Right renal pelvis (tissue), 4 donors: ENCODE data around the gene SEMA6A. TPM values are rescaled to one million over a fixed set of nuclear protein-coding genes. Genes with fewer than 3 reads are reported as not detected.

Source experiments
- DNase-seq, 4 donors: peaks; one replicate each; pipeline ENCODE4 v3.0.0-alpha.2; 2013; ENCODE audit warnings: low read depth in 4 of 4, low spot score in 3 of 4, missing footprints in 1 of 4
- polyA plus RNA-seq, 4 donors: library from polyadenylated mRNA; unstranded; fragments of 120-200 nt; gene quantifications; one replicate each; pipeline ENCODE4 v1.2.1, GENCODE V29; 2013; ENCODE audit not compliant: insufficient read length in 4 of 4

SEMA6A gene
- polyA plus RNA-seq, 4 donors: 47.9 to 51.7 (median 50.6) TPM

GRCh38 chr5:116445311-116445710, 129.3 kb downstream of the SEMA6A start:
- no peak for DNase-seq

- DNase-seq: no peak
Measured at GRCh38 chr5:116444373-116445295, 130.0 kb downstream of the SEMA6A start.

DNA sequence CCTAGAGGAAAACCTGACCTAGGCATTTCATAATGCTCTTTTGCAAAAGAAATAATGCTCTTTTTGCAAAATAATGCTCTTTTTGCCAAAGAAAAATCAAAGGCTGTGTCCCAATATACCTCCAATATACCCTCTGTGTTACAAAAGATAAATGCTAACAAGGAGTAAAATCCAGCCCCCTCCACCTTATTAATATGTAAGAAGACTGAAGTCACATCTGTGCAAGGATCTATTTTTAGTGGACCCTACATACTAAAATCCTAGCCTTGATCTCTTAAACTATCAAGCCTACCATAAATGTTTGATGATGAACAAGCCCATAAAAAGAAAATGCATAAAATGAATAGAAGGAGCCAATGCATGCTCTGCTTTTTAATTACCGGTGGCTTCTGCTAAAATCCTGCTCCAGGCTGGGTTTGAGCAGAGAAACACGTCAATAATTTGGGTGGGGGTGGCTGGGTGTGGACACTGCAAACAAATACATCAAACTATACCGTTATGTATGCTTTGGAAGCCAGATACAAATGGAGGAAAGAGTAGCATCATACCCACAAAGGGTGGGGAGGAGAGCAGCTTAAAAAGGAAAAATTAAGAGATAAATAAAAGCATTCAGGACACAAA, 131.6 kb downstream of the SEMA6A start:
- no peak for DNase-seq

DNA sequence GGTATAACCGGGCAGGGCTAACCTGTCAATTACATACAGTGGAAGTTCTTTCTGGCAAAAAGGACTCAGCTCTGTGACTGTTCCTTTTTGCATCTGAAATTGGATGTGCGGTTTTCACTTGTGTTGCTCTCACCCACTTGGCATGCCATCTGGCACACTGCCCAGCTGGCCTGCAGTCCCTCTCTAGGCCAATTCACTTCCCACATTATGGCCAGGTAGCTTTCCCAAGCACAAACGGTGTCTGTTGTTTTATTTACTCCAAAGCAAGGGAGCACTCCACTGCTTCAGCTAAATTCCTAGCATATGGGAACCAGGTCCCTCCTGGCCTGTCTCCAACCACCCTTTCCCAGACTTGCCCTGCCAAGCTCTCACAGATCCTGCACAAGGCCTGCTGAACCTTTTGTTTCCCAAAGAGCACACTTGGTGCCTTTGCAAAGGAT, 132.5 kb downstream of the SEMA6A start:
- DNase-seq: no peak

DNA sequence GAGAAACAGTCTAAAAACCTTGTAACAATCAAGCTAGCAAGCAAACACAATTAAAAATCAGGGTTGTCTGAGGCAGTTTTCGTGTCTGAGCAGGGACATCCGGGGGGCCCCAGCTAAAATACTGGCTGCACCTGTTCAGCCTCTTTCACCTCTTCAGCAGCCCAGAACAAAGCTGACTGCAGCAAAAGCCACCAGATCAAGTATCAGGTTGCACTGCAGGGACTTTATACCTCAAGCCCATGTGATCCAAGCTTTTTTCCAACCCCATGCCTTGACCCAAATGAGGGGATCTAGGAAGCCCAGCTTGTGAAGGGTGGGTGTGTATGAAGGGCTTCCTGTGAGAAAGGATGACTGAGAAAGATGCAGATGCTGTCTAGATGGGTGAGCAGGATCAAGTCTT, 133.4 kb downstream of the SEMA6A start:
- DNase-seq: no peak

DNA sequence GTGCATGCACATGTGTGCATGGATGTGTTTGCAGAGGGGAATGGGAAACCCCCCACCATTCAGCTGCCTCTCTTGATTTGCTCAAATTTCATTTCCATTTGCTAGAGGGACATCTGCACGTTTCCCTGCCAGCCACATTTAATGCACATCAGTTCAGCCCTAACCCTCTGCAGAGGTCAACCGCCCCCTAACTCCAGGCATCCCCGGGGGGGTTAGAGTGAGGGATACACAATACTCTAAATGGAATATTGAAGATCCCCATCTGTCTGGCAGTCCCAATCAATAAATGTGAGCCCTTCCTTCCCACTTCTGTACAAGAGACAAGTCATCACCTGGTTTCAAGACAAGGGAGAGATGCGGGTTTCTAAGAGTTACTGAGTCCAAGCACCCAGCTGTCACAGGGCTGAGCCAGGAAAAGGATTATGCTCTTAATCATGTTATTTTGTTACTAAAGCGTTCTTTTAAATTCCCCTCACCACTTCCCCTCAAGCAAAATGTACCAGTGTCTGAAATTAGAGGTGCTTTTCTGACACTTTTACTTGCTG, 134.1 kb downstream of the SEMA6A start:
- DNase-seq: no peak

GRCh38 chr5:116439905-116440304, 134.7 kb downstream of the SEMA6A start:
- DNase-seq: no peak

GRCh38 chr5:116438979-116439554, 135.6 kb downstream of the SEMA6A start:
- DNase-seq: no peak

DNA sequence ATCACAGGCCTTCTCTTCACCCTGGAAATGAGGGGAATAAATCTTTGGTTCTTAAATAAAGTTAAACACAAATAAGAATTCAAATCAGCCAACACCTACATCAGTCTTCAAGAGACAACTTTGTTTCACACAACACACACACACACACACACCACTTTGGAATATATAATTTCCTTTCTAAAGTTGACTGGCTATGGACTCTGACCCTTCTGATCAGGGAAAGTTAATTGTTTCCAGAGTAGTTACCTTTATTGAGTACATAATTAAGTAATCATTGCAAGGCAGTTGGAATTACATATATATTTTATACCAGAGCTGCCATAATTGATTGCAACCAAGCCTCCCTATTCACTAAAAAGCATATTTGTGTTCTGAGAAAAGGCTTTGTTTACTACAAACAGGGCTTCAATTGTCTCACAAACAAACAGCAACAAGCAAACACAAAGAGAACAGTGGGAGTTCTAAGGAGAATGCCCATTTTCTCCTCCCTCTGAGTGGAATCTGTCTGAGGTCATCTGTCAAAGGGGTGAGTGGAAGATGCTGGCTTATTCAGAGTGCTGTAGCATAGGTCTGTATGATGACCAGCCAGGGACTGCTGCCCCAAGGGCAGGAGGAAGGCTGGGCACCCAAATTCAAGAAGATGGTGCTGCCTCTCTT, 136.6 kb downstream of the SEMA6A start:
- DNase-seq: no peak

- DNase-seq: no peak
Measured at GRCh38 chr5:116437351-116437705, 137.3 kb downstream of the SEMA6A start.

DNA sequence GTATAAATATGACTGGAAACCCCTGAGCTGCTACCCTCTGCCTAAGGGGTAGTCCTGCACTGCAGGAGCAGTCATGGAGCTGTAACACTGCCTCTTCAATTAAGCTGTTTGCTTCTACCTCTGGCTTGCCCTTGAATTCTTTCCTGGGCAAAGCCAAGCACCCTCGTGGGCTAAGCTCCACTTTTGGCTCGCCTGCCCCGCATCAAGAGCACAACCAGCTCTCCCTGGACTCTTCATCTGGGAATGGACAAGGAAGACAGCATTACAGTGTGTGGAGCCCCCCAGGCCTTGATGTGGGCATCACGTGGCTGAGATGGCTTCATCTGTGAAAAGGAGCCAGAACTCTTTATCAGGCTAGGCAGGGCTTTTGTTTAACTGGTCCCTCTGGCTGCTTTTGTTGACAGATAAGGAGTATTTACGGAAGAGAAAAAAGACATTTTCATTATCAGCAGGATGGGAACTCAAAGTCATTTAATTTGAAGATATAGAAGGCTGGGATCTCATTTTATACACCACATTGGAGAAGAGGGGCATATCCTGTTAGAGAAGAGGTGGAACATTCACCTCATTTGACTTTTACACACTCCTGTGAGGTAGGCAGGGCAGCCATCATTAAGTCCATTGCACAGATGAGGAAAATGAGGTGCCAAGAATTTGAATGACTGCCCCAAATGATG, 137.8 kb downstream of the SEMA6A start:
- no peak for DNase-seq

GRCh38 chr5:116428966-116429365, 145.7 kb downstream of the SEMA6A start:
- DNase-seq: no peak

DNA sequence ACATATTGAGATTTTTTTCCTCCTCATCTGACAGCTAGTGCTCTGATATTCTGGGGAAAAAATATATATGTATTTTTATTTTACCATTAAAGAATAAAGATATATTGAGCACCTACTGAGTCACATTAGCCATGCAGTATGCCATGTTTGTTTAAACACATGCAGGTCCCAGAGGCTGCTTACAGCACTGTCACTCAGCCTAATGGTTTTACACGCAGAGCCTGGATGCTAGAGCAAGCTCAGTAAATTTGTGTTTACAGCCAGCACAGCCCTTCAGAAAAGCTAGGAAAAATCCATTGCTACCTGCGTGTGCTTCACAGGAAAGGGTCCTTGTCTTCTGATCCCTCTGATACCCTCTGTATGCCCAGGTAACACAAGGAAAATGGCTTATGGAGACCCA, 146.2 kb downstream of the SEMA6A start:
- DNase-seq: no peak

DNA sequence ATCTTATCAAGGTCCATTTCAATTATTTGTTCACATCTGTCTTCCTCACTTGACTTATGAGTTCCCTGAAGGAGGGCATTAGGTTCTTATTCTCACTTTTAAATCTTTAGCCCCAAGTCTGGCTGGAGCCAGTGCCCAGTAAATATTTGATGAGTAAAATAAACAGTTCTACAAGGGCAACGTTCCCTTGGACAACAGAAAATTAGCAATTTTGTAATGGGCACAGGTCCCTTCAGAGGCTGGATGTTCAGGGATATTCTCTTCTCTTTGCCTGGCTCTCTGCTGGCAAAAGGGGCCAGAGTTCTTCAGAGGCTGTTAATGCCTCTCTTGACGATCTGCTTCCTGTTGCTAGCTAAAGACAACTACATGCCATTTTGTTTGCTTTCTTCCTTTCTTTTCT, 149.7 kb downstream of the SEMA6A start:
- DNase-seq: no peak

DNA sequence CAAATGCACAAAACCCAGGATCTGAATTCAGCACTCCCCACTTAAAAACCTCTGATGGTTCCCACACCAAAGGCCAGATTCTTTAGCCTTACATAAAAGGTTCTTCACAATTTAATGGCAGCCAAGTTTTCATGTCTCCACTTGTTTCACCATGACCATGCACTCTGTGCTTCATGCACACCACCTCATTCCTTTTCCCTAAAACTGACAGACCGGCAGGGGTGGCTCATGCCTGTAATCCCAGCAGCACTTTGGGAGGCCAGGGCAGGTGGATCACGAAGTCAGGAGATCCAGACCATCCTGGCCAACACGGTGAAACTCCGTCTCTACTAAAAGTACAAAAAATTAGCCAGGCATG, 150.4 kb downstream of the SEMA6A start:
- DNase-seq: no peak

- DNase-seq: no peak
Measured at GRCh38 chr5:116423587-116424257, 150.9 kb downstream of the SEMA6A start.

- DNase-seq: peak in 2 of 4 donors; percentile 50 to 61
Measured at GRCh38 chr5:116423141-116423540, 151.5 kb downstream of the SEMA6A start.

DNA sequence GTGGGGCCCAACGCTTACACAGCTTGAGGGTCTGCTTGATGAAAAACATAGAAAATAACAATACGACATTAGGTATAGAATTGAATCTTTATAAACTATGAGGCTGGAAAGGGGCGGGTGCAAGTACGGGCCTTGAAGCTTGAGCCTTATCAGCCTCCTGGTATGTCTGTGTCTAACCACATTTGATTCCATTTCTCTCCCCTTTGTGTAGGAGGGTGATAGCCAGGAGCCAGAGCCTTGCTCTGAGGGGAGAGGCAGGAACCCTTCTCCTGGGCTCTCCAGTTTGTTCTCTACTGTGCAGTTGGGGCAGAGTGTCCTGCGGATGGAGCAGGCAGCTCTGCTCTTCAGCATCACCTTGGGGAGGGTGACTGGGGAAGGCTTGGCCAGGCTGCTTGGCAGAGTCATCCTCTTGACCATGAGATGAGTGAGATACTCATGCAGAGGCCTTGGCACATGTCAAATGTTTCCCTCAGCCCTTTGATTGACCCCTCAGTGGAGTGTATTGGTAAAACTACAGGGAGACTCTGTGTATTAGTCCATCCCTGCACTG, 153.5 kb downstream of the SEMA6A start:
- no peak for DNase-seq

DNA sequence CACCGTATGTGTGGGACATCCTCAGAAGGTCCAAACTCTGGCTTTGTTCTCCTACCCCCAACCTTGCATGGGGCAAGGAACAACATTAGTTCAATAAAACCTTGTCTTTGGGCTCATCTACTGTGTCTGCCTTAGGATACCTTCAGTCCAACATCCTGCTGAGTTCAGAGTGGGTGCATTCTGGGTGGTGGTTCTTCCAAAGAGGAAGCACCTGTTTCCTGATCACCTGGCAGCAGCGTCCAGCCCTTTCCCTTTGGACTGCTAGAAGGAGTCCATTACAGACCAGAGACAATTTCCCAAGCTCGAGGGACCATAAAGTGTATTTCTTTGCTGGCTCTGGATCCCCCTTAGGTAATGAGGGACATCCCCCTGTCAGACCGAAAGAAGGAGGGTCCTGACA, 154.1 kb downstream of the SEMA6A start:
- DNase-seq: no peak

GRCh38 chr5:116419258-116419657, 155.4 kb downstream of the SEMA6A start:
- DNase-seq: no peak
